DMS114 treated with DMSO at 0.1 percent for 48 hours (cell line): ENCODE measurements around the gene OR8G1.
"Not testable (repeated sequence)": the region's sequence is repeated elsewhere in the genome, so short reads cannot be mapped to it uniquely, and the experiment has no call there.

Experiments used
- DNase-seq: peaks from one replicate; lab custom pipeline; 2025; ENCODE audit not compliant: unreplicated experiment; lab: John Stamatoyannopoulos, UW

The OR8G1 gene

GRCh38 chr11:124240621-124241397 is at the start of gene OR8G1:
Gene OR8G1 (plus strand): TSS chr11:124241095. CDS start chr11:124249676, 8,581 bp downstream.
- no peak for DNase-seq

GRCh38 chr11:124193221-124194010 is 47.5 kb upstream of the OR8G1 start:
- DNase-seq = no peak

GRCh38 chr11:124194293-124195188 is 46.4 kb upstream of the OR8G1 start:
- no peak for DNase-seq

- no peak for DNase-seq
Observed at GRCh38 chr11:124195189-124195734, 45.6 kb upstream of the OR8G1 start.

- no peak for DNase-seq
Observed at GRCh38 chr11:124197999-124198398, 42.9 kb upstream of the OR8G1 start.

- no peak for DNase-seq
Observed at GRCh38 chr11:124198897-124199296, 42.0 kb upstream of the OR8G1 start.

GRCh38 chr11:124199702-124200101 is 41.2 kb upstream of the OR8G1 start:
- DNase-seq = no peak

GRCh38 chr11:124200671-124201070 is 40.2 kb upstream of the OR8G1 start:
- DNase-seq = no peak

- DNase-seq = no peak
Observed at GRCh38 chr11:124202951-124203350, 37.9 kb upstream of the OR8G1 start.

GRCh38 chr11:124204008-124204407 is 36.9 kb upstream of the OR8G1 start:
- no peak for DNase-seq

GRCh38 chr11:124207102-124207792 is 33.6 kb upstream of the OR8G1 start:
- DNase-seq = no peak

GRCh38 chr11:124209824-124210357 is 31.0 kb upstream of the OR8G1 start:
- DNase-seq = no peak

GRCh38 chr11:124210421-124210820 is 30.5 kb upstream of the OR8G1 start:
- DNase-seq = no peak

- DNase-seq = no peak
Observed at GRCh38 chr11:124211321-124211720, 29.6 kb upstream of the OR8G1 start.

- DNase-seq = no peak
Observed at GRCh38 chr11:124214027-124214426, 26.9 kb upstream of the OR8G1 start.

GRCh38 chr11:124219126-124219525 is 21.8 kb upstream of the OR8G1 start:
- no peak for DNase-seq

- no peak for DNase-seq
Observed at GRCh38 chr11:124222407-124222806, 18.5 kb upstream of the OR8G1 start.

GRCh38 chr11:124224618-124225423 is 16.1 kb upstream of the OR8G1 start:
- not testable (repeated sequence) for DNase-seq

GRCh38 chr11:124225471-124225870 is 15.4 kb upstream of the OR8G1 start:
- DNase-seq = no peak
